WTC11 (cell line): ENCODE data around the gene GNAS-AS1.

Source experiments
- ATF3 ChIP-seq: sonication (generic); formaldehyde crosslinking; conservative IDR thresholded peaks from 2 replicates; pipeline ENCODE4 v1.8.1; 2022; ENCODE audit warnings: mild to moderate bottlenecking, missing genetic modification reagents
- CBFB ChIP-seq: sonication (generic); formaldehyde crosslinking; IDR thresholded peaks from 2 replicates; pipeline ENCODE4 v1.8.1; 2022; ENCODE audit warnings: mild to moderate bottlenecking, low read depth, missing genetic modification reagents
- CREB1 ChIP-seq: sonication (generic); formaldehyde crosslinking; IDR thresholded peaks from 2 replicates; pipeline ENCODE4 v1.8.0; 2023; ENCODE audit warnings: mild to moderate bottlenecking, missing genetic modification reagents
- CTCF ChIP-seq: fragments of 200-600 bp; IDR thresholded peaks from 2 replicates; pipeline ENCODE4 v1.8.0; 2022; ENCODE audit warnings: antibody characterized with exemption
- KAT7 ChIP-seq: sonication (generic); formaldehyde crosslinking; IDR thresholded peaks from 2 replicates; pipeline ENCODE4 v1.8.1; 2023; ENCODE audit warnings: missing genetic modification reagents, mild to moderate bottlenecking, borderline replicate concordance
- ZNF317 ChIP-seq: sonication (generic); formaldehyde crosslinking; IDR thresholded peaks from 2 replicates; pipeline ENCODE4 v1.8.1; 2023; ENCODE audit warnings: low read depth, mild to moderate bottlenecking, moderate library complexity, missing genetic modification reagents, borderline replicate concordance
- TF ChIP-seq, protein P1 (sequence below): sonication (generic); formaldehyde crosslinking; IDR thresholded peaks from 2 replicates; pipeline ENCODE4 v1.8.1; 2023; ENCODE audit warnings: mild to moderate bottlenecking, missing genetic modification reagents, moderate library complexity

DNA sequence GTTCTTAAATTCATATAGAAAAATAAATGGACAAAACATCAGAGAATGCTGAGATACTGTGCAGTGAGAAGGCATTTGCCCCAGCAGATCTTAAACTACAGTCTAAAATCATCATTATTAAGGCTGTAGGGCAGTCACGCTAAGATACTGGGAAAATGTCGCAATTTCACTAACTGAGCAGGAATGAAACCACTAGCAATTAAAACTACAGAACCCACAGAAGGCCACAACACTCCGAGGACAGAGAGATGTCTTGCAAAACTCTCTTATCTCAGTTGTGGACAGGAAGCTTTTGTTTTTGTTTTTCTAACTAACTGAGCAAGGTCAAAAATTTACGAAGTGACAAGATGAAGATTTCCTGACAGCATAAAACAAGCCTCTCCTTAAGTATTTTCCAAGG is 18.2 kb downstream of the GNAS-AS1 start:
- no peak for TF ChIP-seq CBFB
- no peak for TF ChIP-seq CTCF
- TF ChIP-seq CREB1 (CRISPR knock-in tag), result no peak
- TF ChIP-seq ATF3, result no peak
- TF ChIP-seq, protein P1, sequence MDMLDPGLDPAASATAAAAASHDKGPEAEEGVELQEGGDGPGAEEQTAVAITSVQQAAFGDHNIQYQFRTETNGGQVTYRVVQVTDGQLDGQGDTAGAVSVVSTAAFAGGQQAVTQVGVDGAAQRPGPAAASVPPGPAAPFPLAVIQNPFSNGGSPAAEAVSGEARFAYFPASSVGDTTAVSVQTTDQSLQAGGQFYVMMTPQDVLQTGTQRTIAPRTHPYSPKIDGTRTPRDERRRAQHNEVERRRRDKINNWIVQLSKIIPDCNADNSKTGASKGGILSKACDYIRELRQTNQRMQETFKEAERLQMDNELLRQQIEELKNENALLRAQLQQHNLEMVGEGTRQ, result no peak
- no peak for TF ChIP-seq ZNF317
- TF ChIP-seq KAT7 (CRISPR knock-in tag), result no peak
